ENCODE data around the gene EIF5. TPM values are rescaled to one million over a fixed set of nuclear protein-coding genes. Genes with fewer than 3 reads are reported as not detected.

The EIF5 gene
- total and polyA plus RNA-seq, 4 donors = 121 to 435 (median 192) TPM

- H3K36me3 ChIP-seq (ENCODE audit: control insufficient read depth in 4 of 4, insufficient read depth in 3 of 4, low read depth in 1 of 4, low read length in 3 of 4) = no peaks in the 10 kb centered on the region
- no peak for DNase-seq (ENCODE audit: low spot score)
- no peak overlapping the region for H3K4me3 ChIP-seq (ENCODE audit: low read depth in 1 of 3, low read length in 3 of 3)
- H3K27me3 ChIP-seq (ENCODE audit: control insufficient read depth in 4 of 4, insufficient read depth in 4 of 4, low read length in 3 of 4) = no peaks in the 10 kb centered on the region
- no peak overlapping the region for H3K27ac ChIP-seq (ENCODE audit: low read depth in 1 of 2, low read length in 2 of 2)
- H3K4me1 ChIP-seq (ENCODE audit: control insufficient read depth in 4 of 4, insufficient read depth in 4 of 4, low read length in 3 of 4) = peaks cover 0 to 8% (median 7%) of the 10 kb centered on the region in 4 donors
- no peak overlapping the region for H3K9ac ChIP-seq (ENCODE audit: low read depth in 1 of 2, low read length in 2 of 2)
- TF ChIP-seq HNF4A (conservative IDR thresholded peaks at IDR 0.05) (peak in 1 of 2 donors; percentile 12), FOXA1 (IDR thresholded peaks at IDR 0.05) (no peak)
- H3K9me3 ChIP-seq (ENCODE audit: control insufficient read depth in 4 of 4, low read length in 3 of 4) = no peaks in the 10 kb centered on the region
- WGBS = 6% methylated on average over 2 of the region's 2 CpGs
Observed at GRCh38 chr14:103380719-103381377, 46.8 kb downstream of the EIF5 start.

GRCh38 chr14:103382376-103382775 lies 48.3 kb downstream of the EIF5 start:
- no peaks in the 10 kb centered on the region for H3K36me3 ChIP-seq (ENCODE audit: control insufficient read depth in 4 of 4, insufficient read depth in 3 of 4, low read depth in 1 of 4, low read length in 3 of 4)
- H3K4me3 ChIP-seq (ENCODE audit: low read depth in 1 of 3, low read length in 3 of 3) = no peak overlapping the region
- no peak overlapping the region for H3K9ac ChIP-seq (ENCODE audit: low read depth in 1 of 2, low read length in 2 of 2)
- H3K9me3 ChIP-seq (ENCODE audit: control insufficient read depth in 4 of 4, low read length in 3 of 4) = no peaks in the 10 kb centered on the region
- DNase-seq (ENCODE audit: low spot score) = no peak
- 71% methylated on average over 4 of the region's 4 CpGs for WGBS
- peaks cover 0 to 15% (median 10%) of the 10 kb centered on the region in 4 donors for H3K4me1 ChIP-seq (ENCODE audit: control insufficient read depth in 4 of 4, insufficient read depth in 4 of 4, low read length in 3 of 4)
- H3K27me3 ChIP-seq (ENCODE audit: control insufficient read depth in 4 of 4, insufficient read depth in 4 of 4, low read length in 3 of 4) = no peaks in the 10 kb centered on the region
- TF ChIP-seq SP1 (IDR thresholded peaks at IDR 0.05) = no peak
- no peak for TF ChIP-seq FOXA2 (IDR thresholded peaks at IDR 0.05)
- TF ChIP-seq, protein P1, sequence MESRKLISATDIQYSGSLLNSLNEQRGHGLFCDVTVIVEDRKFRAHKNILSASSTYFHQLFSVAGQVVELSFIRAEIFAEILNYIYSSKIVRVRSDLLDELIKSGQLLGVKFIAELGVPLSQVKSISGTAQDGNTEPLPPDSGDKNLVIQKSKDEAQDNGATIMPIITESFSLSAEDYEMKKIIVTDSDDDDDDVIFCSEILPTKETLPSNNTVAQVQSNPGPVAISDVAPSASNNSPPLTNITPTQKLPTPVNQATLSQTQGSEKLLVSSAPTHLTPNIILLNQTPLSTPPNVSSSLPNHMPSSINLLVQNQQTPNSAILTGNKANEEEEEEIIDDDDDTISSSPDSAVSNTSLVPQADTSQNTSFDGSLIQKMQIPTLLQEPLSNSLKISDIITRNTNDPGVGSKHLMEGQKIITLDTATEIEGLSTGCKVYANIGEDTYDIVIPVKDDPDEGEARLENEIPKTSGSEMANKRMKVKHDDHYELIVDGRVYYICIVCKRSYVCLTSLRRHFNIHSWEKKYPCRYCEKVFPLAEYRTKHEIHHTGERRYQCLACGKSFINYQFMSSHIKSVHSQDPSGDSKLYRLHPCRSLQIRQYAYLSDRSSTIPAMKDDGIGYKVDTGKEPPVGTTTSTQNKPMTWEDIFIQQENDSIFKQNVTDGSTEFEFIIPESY (IDR thresholded peaks at IDR 0.05) = no peak
- TF ChIP-seq, protein P2, sequence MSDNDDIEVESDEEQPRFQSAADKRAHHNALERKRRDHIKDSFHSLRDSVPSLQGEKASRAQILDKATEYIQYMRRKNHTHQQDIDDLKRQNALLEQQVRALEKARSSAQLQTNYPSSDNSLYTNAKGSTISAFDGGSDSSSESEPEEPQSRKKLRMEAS (IDR thresholded peaks at IDR 0.05) = no peak
- TF ChIP-seq CTCF (IDR thresholded peaks at IDR 0.05; ENCODE audit: low read depth, low read length, missing input control) = no peak
- TF ChIP-seq TAF1 (conservative IDR thresholded peaks at IDR 0.05) = no peak
- TF ChIP-seq EGR1 (IDR thresholded peaks at IDR 0.05; ENCODE audit: low read depth in 2 of 2) = no peak
- TF ChIP-seq ATF3 (IDR thresholded peaks at IDR 0.05) = no peak
- TF ChIP-seq JUND (IDR thresholded peaks at IDR 0.05) = no peak
- no peak for TF ChIP-seq YY1 (IDR thresholded peaks at IDR 0.05)
- no peak for TF ChIP-seq NR2F2 (IDR thresholded peaks at IDR 0.05)
- no peak for TF ChIP-seq HNF4G (IDR thresholded peaks at IDR 0.05)
- no peak for TF ChIP-seq REST (IDR thresholded peaks at IDR 0.05)
- H3K27ac ChIP-seq (ENCODE audit: low read depth in 1 of 2, low read length in 2 of 2) = no peak overlapping the region

Data from liver (tissue), 9 donors.